ENCODE results near the gene RITA1.

RITA1 gene

GRCh38 chr12:113144806-113145205 lies 40.7 kb upstream of the RITA1 start:
- Histone ChIP-seq H3K4me3 (replicated peaks; ENCODE audit: low read depth, low read length) (no peak overlapping the region), H3K36me3 (ENCODE audit: control insufficient read depth, insufficient read depth, low read length) (no peaks in the 10 kb centered on the region), H3K27me3 (replicated peaks; ENCODE audit: control insufficient read depth, insufficient read depth, low read length) (no peaks in the 10 kb centered on the region; the same call in 1 of the 2 replicates)
- TF ChIP-seq CTCF (IDR thresholded peaks at IDR 0.05; ENCODE audit: insufficient read depth, low read length, poor library complexity, severe bottlenecking), result no peak
- no peak for DNase-seq (ENCODE audit: extremely low read depth, insufficient read length)

- Histone ChIP-seq H3K4me3 (replicated peaks; ENCODE audit: low read depth, low read length) (no peak overlapping the region), H3K27me3 (replicated peaks; ENCODE audit: control insufficient read depth, insufficient read depth, low read length) (no peaks in the 10 kb centered on the region; the same call in 1 of the 2 replicates), H3K36me3 (ENCODE audit: control insufficient read depth, insufficient read depth, low read length) (no peaks in the 10 kb centered on the region)
- no peak for TF ChIP-seq CTCF (IDR thresholded peaks at IDR 0.05; ENCODE audit: insufficient read depth, low read length, poor library complexity, severe bottlenecking)
- DNase-seq (ENCODE audit: extremely low read depth, insufficient read length), result no peak
These were observed 39.6 kb upstream of the RITA1 start for GRCh38 chr12:113145720-113146551.

GRCh38 chr12:113146999-113147398 lies 38.5 kb upstream of the RITA1 start:
- no peaks in the 10 kb centered on the region for H3K36me3 ChIP-seq (ENCODE audit: control insufficient read depth, insufficient read depth, low read length)
- no peak for TF ChIP-seq CTCF (IDR thresholded peaks at IDR 0.05; ENCODE audit: insufficient read depth, low read length, poor library complexity, severe bottlenecking)
- H3K4me3 ChIP-seq (replicated peaks; ENCODE audit: low read depth, low read length), result no peak overlapping the region
- peaks cover 1% of the 10 kb centered on the region; the same call in 1 of the 2 replicates for H3K27me3 ChIP-seq (replicated peaks; ENCODE audit: control insufficient read depth, insufficient read depth, low read length)
- DNase-seq (ENCODE audit: extremely low read depth, insufficient read length), result no peak

GRCh38 chr12:113149361-113150150 lies 36.0 kb upstream of the RITA1 start, which contains the start of gene CFAP73:
CFAP73 (plus strand) TSS chr12:113149724; CDS start chr12:113149858, 134 bp downstream.
- TF ChIP-seq CTCF (IDR thresholded peaks at IDR 0.05; ENCODE audit: insufficient read depth, low read length, poor library complexity, severe bottlenecking), result no peak
- no peaks in the 10 kb centered on the region for H3K36me3 ChIP-seq (ENCODE audit: control insufficient read depth, insufficient read depth, low read length)
- no peak for DNase-seq (ENCODE audit: extremely low read depth, insufficient read length)
- H3K27me3 ChIP-seq (replicated peaks; ENCODE audit: control insufficient read depth, insufficient read depth, low read length), result peaks cover 2% of the 10 kb centered on the region; the same call in 1 of the 2 replicates
- no peak within 1 kb of the TSS for H3K4me3 ChIP-seq (replicated peaks; ENCODE audit: low read depth, low read length)

GRCh38 chr12:113151655-113152054 lies 33.9 kb upstream of the RITA1 start:
- DNase-seq (ENCODE audit: extremely low read depth, insufficient read length), result no peak
- TF ChIP-seq CTCF (IDR thresholded peaks at IDR 0.05; ENCODE audit: insufficient read depth, low read length, poor library complexity, severe bottlenecking), result no peak
- H3K4me3 ChIP-seq (replicated peaks; ENCODE audit: low read depth, low read length), result no peak overlapping the region
- peaks cover 2% of the 10 kb centered on the region; the same call in 1 of the 2 replicates for H3K27me3 ChIP-seq (replicated peaks; ENCODE audit: control insufficient read depth, insufficient read depth, low read length)
- no peaks in the 10 kb centered on the region; the same call in 1 of the 2 replicates for H3K36me3 ChIP-seq (ENCODE audit: control insufficient read depth, insufficient read depth, low read length)

Measured in GM06990 (cell line).